GM19452 (cell line): Measurements from ENCODE around the gene STRA8.

Experiments
- ATAC-seq: cut with Tn5 transposase; IDR thresholded peaks from one replicate; pipeline ENCODE4 v1.9.1; 2021; ENCODE audit not compliant: unreplicated experiment

STRA8 gene

DNA sequence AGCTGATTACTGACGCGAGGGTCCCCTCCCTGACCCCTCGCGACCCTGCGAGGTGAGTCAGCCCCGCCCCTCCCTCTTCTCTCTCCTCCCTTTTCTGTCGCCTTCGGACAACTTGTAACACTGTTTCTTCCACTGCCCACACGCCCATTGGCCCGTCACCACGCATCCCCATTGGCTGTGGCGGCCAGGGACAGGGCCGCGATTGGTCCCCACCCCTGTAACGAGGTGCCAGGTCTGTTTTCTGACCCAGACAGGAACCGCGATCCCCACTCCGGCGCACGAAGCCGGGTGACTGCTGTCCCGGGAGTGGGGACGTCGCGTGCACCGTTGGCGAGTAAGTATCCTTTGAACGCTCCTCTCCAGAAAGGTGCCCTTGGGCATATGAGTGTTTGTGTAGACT is at the start of gene STRA8:
Gene STRA8 (plus strand): TSS at position 269 of the 400 bp plus-strand sequence. CDS start 6,687 bp downstream, outside the sequence.
- ATAC-seq = no peak

DNA sequence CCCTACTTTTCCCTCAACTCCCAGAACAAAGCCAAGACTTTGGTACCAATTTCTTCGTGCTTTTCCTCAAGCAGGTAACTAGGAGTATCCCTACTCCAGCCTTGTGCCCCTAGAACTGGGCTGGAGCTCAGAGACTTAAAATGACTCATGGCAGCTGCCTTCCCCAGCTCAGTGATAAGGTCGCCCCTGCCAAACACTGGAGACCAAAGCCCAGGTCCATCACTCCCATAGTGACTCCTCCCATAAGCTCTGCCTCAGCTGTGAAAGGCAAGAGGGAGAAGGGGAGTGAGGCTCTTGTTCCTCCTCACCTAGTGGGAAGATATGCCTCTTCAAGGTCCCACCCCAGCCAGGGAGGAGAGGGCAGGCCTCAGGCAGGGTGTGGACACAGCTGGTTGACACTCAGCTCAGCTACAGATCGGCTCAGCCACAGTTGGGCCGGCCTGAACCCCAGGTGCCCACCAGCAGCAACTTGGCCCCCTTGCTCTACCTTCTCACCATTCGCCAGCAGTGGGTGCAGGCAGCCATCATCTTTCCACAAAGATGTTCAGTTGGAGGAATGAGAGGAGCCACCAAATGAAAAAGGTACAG is 49.3 kb upstream of the STRA8 start:
- ATAC-seq = no peak

- no peak for ATAC-seq
Measured at GRCh38 chr7:135185471-135186260, 48.0 kb upstream of the STRA8 start.

GRCh38 chr7:135186261-135186540 is 47.4 kb upstream of the STRA8 start:
- ATAC-seq = no peak

- peak; percentile 55 for ATAC-seq
Measured at GRCh38 chr7:135186841-135187253, 46.8 kb upstream of the STRA8 start.

DNA sequence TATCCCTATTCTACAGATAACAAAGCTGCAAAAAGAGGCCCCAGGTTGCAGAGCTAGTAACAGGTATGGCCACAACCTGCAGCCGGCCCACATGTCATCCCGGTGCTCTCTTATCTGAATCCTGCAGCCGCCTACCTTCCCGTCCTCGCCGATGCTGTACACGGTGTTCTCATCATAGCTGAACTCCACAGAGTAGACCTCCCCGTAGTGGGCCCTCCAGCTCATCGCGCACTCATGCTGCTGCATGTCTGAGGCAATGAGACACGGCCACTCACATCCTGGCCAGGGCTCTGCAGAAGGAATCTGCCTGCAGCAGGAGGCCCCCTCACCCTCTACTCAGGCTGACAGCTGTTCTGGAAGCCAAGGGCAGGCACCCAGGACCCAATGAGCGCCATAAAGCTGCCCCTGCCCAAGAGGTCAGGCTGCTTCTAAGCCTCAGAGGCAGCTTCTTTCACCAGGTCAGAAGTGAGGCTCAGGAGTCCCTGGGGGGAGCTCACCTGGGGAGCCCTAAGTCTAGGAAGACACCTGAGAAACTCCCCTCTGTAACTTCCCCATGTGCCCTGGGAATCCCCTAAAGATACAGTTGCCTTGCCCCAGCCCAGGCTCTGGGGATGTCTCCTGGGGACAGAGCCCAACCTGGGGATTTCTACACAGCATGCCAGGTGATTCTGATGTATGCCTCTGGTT is 45.2 kb upstream of the STRA8 start:
- no peak for ATAC-seq

DNA sequence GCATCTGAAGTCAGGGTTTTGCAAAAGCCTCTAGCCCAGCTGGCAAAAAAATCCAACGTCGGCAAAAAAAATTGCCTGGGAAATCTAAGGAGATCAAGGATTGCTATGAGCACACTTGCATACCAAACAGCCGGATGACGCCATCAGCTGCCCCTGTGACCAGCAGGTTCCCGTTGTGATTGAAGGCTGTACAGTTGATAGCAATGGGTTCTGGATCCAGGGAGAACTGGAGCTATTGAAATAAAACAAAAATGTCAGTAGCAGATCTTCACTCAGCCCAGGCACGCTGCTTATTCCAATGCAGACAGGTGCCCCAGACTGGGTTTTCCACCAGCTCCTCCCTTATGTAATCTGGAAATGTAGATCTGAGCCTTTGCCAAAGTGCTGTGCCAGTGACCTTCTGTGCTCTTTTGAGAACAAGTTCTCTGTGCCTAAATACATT is 44.4 kb upstream of the STRA8 start:
- no peak for ATAC-seq

- ATAC-seq = no peak
Measured at GRCh38 chr7:135189961-135190360, 43.7 kb upstream of the STRA8 start.

DNA sequence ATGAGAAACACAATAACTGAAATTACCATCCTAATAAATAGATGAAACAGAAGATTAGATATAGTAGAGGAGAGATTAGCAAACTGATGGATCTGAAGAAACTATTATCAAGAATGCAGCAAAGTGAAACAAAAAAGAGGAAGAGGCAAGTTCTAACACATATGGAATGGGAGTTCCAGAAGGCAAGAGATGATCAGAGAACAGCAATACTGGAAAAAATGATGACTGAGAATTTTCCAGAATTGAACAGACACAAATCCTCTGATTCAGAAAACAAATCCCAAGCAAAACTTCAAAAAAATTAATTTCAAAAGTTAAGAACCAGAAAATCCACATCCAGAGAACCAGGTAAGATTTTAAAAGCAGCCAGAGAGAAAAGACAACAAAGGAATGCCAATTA is 42.9 kb upstream of the STRA8 start:
- no peak for ATAC-seq

GRCh38 chr7:135192914-135193536 is 40.6 kb upstream of the STRA8 start:
- no peak for ATAC-seq

DNA sequence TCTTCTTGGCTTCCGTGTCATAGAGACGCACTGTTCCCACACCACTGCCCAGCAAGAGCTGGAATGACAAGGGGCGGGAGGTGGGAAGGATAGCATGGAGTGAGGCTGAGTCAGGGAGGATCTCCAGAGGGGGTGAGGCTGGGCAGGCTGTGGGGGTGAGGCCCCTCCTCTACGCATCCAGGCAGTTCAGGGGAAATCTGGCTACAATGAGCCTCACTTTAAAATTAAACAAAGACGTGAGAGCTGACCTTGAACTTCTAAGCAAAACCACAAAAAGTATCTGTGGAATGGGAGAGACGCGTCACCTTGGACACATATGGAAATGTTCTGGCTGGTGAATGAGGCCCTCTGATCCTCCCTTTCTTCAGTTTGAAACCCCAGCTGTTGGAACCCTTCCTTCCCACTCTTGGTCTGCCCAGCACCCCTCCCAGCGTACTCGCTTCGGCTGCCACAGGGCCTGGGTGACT is 40.0 kb upstream of the STRA8 start:
- ATAC-seq = no peak

- ATAC-seq = no peak
Measured at GRCh38 chr7:135194494-135195095, 39.0 kb upstream of the STRA8 start.

- ATAC-seq = no peak
Measured at GRCh38 chr7:135195156-135195555, 38.5 kb upstream of the STRA8 start.

- ATAC-seq = no peak
Measured at GRCh38 chr7:135195968-135196629, 37.5 kb upstream of the STRA8 start.

DNA sequence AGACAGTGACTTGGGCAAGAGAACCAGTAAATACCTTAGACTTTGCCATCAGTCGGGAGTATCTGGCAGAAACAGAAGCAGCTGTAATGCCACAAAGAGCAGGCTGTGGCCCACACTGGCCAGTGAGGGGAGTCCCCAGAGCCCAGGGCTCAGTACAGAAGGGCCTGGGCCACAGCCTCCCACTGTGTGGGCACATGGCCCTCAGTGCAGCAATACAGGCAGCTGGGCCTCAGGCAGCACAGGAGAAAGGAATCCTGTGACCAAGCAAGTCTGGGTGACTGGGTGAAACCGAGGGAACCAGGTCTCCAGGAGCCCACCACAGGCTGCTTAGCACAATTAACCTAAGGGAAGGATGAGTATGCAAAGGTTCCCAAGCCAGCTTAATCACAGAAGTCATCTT is 36.3 kb upstream of the STRA8 start:
- no peak for ATAC-seq

DNA sequence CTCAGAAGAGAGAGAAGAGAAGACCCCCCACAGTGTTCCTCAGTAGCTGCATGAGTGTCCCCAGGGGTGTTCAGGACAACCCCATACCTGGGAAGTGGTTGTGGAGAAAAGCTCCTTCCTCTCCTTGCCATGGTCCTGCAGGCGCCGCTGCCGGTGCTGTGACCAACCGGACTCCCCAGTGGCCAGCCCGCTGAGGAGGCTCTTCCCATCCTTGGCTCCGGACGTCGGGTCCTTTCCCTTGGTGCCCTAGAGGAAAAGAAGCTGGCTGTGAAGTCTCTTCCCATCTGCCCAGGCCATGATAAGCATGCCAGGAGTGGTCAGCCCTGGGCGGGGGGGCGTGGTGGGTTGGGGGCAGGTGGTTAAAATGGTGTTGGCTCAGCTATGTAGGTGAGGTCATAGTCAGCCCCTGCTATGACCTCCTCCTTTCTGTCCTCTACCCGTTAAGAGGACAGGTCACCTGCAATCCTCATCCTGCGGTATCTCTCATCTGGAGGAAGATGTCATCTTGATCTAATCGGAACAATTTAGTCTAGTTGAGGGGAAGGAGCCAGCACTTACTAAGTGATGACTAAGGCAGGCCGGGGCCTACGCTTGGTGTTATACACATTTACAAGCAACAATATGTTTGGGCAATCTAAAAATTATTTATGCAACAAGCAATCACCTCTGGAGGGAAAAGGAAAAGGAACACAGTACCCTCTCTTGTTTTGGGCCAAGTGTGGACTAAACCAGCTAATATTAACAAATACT is 35.6 kb upstream of the STRA8 start:
- no peak for ATAC-seq

- ATAC-seq = no peak
Measured at GRCh38 chr7:135199439-135199838, 34.2 kb upstream of the STRA8 start.

- ATAC-seq = no peak
Measured at GRCh38 chr7:135200821-135201331, 32.8 kb upstream of the STRA8 start.

- ATAC-seq = no peak
Measured at GRCh38 chr7:135201350-135201749, 32.3 kb upstream of the STRA8 start.

GRCh38 chr7:135204341-135204749 is 29.3 kb upstream of the STRA8 start:
- no peak for ATAC-seq
